Upper lobe of right lung (tissue), 1 donor: Measurements from ENCODE around the gene CIAO2A. TPM values are rescaled to one million over a fixed set of nuclear protein-coding genes. Genes with fewer than 3 reads are reported as not detected.
A peak's percentile ranks its signal among the peaks of the same experiment; 100 is the strongest.
"Not testable (repeated sequence)": the region's sequence is repeated elsewhere in the genome, so short reads cannot be mapped to it uniquely, and the experiment has no call there.

Source experiments
- ATAC-seq: fragments of 200-7000 bp; cut with Tn5 transposase; one replicate; pipeline ENCODE4 v1.9.1; 2020; ENCODE audit warnings: mild to moderate bottlenecking, moderate library complexity
- DNase-seq: peaks from one replicate; pipeline ENCODE4 v3.0.0-alpha.2; 2020
- H3K27ac ChIP-seq: fragments of 200-600 bp; one replicate; pipeline ENCODE4 v1.8.0; 2022
- H3K27me3 ChIP-seq: fragments of 200-600 bp; one replicate; pipeline ENCODE4 v1.8.0; 2022; ENCODE audit warnings: mild to moderate bottlenecking
- H3K36me3 ChIP-seq: fragments of 200-600 bp; one replicate; pipeline ENCODE4 v1.8.0; 2022
- H3K4me1 ChIP-seq: fragments of 200-600 bp; one replicate; pipeline ENCODE4 v1.8.0; 2022
- H3K4me3 ChIP-seq: fragments of 200-600 bp; one replicate; pipeline ENCODE4 v1.8.0; 2022; ENCODE audit warnings: mild to moderate bottlenecking
- H3K9me3 ChIP-seq: fragments of 200-600 bp; one replicate; pipeline ENCODE4 v1.8.0; 2022
- intact Hi-C: fragments of 100-400 bp; cut with DNase I; formaldehyde crosslinking; loops from one replicate; pipeline ENCODE4 v1.11.0; 2022
- total RNA-seq: library from RNA; stranded (reverse); fragmentation: NEBNext Ultra II Directional; extraction: Animal tissue kit (Norgen Biotek cat#: 25700); gene quantifications from one replicate; pipeline ENCODE4 v1.2.1, GENCODE V29; 2021
- TF ChIP-seq, protein P1 (sequence below): fragments of 200-600 bp; IDR thresholded peaks from one replicate; pipeline ENCODE4 v1.8.0; 2022; ENCODE audit warnings: antibody characterized with exemption
- donor health status: DM: no; HTN: yes; CAD: no; lungs with severe emphysema.

CIAO2A gene
- total RNA-seq, 1 donor from 2014 or later, result 54.9 TPM

DNA sequence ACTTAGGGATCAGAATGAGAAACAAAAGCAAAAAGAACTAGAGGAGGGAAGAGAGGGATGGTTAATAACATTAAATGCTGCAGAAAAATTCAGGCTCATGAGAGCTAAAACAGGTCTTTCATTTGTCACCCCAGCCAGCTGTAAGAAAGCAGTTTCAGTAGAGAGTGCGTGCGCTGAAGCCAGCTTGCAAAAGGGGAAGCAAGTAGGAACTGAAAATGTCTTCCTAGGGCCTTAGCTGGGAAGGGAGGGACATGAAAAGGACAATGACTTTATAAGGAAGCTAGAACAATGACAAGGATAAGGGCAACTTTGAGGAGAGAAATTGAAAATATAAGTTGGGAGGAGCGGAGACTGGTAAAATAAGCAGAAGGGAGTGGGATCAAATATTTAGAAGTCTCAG is 3.1 kb downstream of the CIAO2A start:
- DNase-seq (no peak), ATAC-seq (no peak)
- Histone ChIP-seq H3K4me3 (no peak overlapping the region), H3K36me3 (peaks cover 20% of the 10 kb centered on the region), H3K9me3 (no peaks in the 10 kb centered on the region), H3K27ac (peak overlapping the region; percentile 42), H3K27me3 (no peaks in the 10 kb centered on the region), H3K4me1 (peaks cover 36% of the 10 kb centered on the region)
- intact Hi-C loops, result no loop called here
- TF ChIP-seq, protein P1, sequence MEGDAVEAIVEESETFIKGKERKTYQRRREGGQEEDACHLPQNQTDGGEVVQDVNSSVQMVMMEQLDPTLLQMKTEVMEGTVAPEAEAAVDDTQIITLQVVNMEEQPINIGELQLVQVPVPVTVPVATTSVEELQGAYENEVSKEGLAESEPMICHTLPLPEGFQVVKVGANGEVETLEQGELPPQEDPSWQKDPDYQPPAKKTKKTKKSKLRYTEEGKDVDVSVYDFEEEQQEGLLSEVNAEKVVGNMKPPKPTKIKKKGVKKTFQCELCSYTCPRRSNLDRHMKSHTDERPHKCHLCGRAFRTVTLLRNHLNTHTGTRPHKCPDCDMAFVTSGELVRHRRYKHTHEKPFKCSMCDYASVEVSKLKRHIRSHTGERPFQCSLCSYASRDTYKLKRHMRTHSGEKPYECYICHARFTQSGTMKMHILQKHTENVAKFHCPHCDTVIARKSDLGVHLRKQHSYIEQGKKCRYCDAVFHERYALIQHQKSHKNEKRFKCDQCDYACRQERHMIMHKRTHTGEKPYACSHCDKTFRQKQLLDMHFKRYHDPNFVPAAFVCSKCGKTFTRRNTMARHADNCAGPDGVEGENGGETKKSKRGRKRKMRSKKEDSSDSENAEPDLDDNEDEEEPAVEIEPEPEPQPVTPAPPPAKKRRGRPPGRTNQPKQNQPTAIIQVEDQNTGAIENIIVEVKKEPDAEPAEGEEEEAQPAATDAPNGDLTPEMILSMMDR, result no peak

DNA sequence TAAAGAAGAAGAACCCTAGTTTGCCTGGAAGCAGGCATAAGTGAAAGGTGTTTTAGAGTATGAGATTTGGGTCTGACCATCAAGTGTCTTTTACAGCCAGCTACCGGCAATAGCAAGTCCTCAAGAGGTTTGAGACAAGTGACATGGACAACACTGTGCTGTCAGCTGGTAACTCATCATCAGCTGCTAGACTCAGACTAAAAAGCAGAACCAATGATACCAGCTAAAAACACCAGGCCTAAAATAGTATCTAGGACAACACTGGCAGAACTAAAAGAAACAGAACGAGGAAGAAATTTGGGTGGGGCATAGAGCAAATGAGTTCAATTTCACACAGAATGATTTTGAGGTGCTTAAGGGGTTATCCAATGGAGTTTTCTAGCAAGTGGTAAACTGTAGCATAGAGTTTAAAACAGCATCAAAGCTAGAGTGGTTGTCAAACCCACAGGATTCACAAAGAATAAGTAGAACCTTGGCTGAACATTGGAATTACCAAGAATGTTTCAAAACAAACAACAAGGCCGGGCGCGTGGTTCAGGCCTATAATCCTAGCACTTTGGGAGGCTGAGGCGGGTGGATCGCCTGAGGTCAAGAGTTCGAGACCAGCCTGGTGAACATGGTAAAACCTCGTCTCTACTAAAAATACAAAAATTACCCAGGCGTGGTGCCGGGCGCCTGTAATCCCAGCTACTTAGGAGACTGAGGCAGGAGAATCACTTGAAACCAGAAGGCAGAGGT is 3.9 kb downstream of the CIAO2A start:
- Histone ChIP-seq H3K4me3 (no peak overlapping the region), H3K4me1 (peaks cover 28% of the 10 kb centered on the region), H3K9me3 (no peaks in the 10 kb centered on the region), H3K27me3 (no peaks in the 10 kb centered on the region), H3K27ac (peak overlapping the region; percentile 58), H3K36me3 (peaks cover 27% of the 10 kb centered on the region)
- ATAC-seq (peak; percentile 46), DNase-seq (no peak)
- TF ChIP-seq, protein P1, result no peak
- intact Hi-C loops, result no loop called here

DNA sequence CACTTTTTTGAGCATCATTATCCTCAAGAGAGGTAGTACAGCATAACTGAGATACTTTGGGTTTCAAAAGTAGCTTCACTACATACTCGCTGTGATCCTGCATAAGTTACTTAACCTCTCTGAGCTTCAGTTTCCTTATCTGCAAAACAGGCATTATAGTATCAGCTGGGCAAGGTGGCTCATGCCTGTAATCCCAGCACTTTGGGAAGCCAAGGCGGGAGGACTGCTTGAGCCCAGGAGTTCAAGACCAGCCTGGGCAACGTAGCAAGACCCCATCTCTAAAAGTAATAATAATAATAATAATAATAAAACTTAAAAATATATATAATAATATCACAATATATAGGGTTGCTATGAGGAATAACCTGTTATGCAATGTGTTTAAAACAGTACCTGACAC is 10.9 kb downstream of the CIAO2A start:
- Histone ChIP-seq H3K36me3 (peaks cover 50% of the 10 kb centered on the region), H3K9me3 (no peaks in the 10 kb centered on the region), H3K4me3 (no peak overlapping the region), H3K4me1 (no peaks in the 10 kb centered on the region), H3K27me3 (no peaks in the 10 kb centered on the region), H3K27ac (no peak overlapping the region)
- ATAC-seq, result no peak
- intact Hi-C loops, result no loop called here
- no peak for DNase-seq
- TF ChIP-seq, protein P1, result no peak

DNA sequence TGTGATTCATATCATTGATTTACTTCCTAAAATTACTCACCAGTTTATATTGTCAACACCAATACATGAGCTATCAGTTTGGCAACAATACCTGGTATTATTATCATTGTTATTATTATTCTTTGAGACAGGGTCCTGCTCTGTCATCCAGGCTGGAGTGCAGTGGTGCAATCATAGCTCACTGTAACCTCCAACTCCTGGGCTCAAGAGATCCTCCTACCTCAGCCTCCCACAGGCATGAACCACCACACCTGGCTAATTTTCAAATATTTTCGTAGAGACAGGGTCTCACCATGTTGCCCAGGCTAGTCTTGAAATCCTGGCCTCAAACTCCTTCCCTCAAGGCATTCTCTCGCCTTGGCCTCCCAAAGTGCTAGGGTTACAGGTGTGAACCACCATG is 20.1 kb downstream of the CIAO2A start:
- H3K27ac ChIP-seq, DNase-seq, H3K4me3 ChIP-seq, ATAC-seq, intact Hi-C loops, H3K9me3 ChIP-seq, H3K27me3 ChIP-seq: not testable (repeated sequence)
- H3K4me1 ChIP-seq, result peaks cover 26% of the 10 kb centered on the region
- H3K36me3 ChIP-seq, result peaks cover 17% of the 10 kb centered on the region

DNA sequence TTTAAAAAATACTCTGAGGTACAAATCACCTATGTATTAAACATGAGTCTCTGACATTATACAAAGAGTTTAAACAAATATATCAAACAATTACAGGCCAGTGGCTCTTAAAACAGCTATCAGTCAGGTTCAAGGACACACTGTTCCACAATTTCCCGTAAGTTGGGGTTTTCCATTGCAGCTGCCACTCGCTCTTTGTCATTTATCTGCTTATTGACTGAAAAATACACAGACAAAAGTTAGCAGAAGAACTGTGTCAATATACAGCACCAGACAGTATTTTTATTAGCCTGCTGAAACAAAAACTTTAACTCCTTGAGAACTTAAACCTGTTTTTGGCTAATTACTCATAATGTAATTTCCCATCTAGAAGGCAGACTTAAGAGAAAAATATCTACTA is 20.8 kb downstream of the CIAO2A start:
- intact Hi-C loops, result no loop called here
- Histone ChIP-seq H3K4me3 (no peak overlapping the region), H3K36me3 (peaks cover 12% of the 10 kb centered on the region), H3K4me1 (peaks cover 26% of the 10 kb centered on the region), H3K9me3 (no peaks in the 10 kb centered on the region), H3K27me3 (no peaks in the 10 kb centered on the region), H3K27ac (no peak overlapping the region)
- TF ChIP-seq, protein P1, result no peak
- DNase-seq (no peak), ATAC-seq (no peak)

DNA sequence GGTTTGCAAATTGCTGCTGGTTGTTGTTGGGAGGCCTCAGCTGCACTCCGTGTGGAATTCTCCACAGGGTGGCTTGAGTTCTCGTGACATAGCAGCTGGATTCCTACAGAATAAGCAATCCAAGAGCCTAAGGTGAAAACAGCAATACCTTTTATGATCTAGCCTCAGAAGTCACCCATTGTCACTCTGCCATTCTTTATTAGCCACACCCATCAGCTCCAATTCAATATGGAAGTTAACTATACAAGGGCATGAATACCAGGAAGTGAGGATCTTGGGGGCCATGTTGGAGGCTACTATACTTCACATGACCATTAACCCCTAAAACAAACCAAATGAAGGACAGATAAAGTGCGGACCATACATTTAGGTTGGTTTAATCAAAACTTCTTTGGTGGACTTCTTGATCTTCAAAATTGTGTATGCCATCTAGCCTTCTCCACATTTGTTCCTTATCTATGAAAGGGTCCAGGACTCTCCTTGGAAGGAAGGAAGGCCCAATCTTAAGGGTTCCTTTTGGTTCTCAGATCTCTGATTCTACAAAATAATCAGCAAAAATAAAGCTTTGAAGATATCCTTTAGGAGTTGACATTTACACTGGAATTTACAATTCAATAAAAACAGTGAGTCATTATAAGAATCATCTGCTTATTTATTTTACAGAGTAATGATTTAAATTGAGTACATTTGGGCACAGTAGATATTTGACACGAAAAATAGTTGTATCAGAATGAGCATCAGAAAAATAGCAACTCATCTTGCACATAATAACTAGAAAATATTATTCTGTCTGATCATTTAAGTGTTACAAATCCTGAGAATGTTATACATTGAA is 21.5 kb downstream of the CIAO2A start:
- no peaks in the 10 kb centered on the region for H3K27me3 ChIP-seq
- no peaks in the 10 kb centered on the region for H3K9me3 ChIP-seq
- peaks cover 8% of the 10 kb centered on the region for H3K36me3 ChIP-seq
- H3K4me1 ChIP-seq, result peaks cover 26% of the 10 kb centered on the region
- TF ChIP-seq, protein P1, result no peak
- intact Hi-C loops, result no loop called here
- DNase-seq, result no peak
- H3K27ac ChIP-seq, result peak overlapping the region; percentile 72
- ATAC-seq, result no peak
- H3K4me3 ChIP-seq, result no peak overlapping the region
